ENCODE measurements around the gene ADGRF5. TPM values are rescaled to one million over a fixed set of nuclear protein-coding genes. Genes with fewer than 3 reads are reported as not detected.
A peak's percentile ranks its signal among the peaks of the same experiment; 100 is the strongest.

The ADGRF5 gene
- total and polyA plus RNA-seq, 2 donors (not counting 3 experiments of a cell fraction or from before 2014, with no cell fraction given), result 26.3 to 50.0 TPM

DNA sequence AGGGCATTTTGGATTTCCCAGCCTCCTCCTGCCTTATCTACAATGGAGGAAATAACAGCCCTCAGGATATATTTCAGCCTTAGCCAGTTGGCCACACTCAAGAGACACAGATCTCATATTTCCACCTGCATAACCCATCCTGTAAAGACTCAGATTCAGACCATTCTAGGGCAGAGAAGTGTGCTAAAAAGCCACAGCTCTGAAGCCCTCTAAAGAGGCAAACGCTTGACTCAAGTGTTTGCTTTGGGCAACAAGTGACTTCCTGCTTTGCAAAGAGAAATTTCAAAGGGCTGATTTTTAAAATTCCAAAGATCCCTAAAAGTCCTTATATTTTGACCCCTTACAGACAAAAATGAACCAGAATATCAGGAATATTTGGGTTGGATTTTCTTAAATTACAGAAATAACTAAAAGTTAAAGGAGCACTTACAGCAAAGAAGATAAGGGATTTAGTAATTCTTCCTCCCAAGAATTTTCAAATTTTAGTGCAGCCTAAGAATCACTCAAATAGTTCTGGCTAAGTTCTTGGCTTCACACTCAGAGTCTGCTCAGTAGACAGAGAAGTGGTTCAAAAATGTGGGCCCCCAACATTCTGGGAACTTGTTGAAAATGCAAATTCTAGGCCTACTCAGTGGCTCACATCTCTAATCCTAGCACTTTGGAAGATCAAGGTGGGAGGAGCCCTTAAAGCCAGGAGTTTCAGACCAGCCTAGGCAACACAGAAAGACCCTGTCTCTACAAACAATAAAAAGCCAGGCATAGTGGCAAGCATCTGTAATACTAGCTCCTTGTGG lies 18.9 kb upstream of the ADGRF5 start:
- no peaks in the 10 kb centered on the region for H3K9me1 ChIP-seq (replicated peaks; ENCODE audit: control insufficient read depth, extremely low read depth, insufficient read depth, low read length)
- H3K79me2 ChIP-seq (ENCODE audit: control insufficient read depth, insufficient read depth, low read length), result no peaks in the 10 kb centered on the region
- no peaks in the 10 kb centered on the region for H3K36me3 ChIP-seq (ENCODE audit: control insufficient read depth in 2 of 2, extremely low read depth in 1 of 2, insufficient read depth in 2 of 2, low read length in 2 of 2)
- H3K9ac ChIP-seq (replicated peaks; ENCODE audit: extremely low read depth, insufficient read depth, low read length), result no peak overlapping the region
- POLR2A ChIA-PET, result no interaction called here
- H3K4me2 ChIP-seq (ENCODE audit: insufficient read depth, low read length), result no peak overlapping the region
- DNase-seq (ENCODE audit: low read depth, low spot score), result no peak
- peak overlapping the region; percentile 12 for H2AFZ ChIP-seq (ENCODE audit: low read depth, low read length)
- H3K9me3 ChIP-seq (replicated peaks; ENCODE audit: control insufficient read depth, insufficient read depth, low read length), result no peaks in the 10 kb centered on the region
- no peak overlapping the region for H3K27ac ChIP-seq (ENCODE audit: insufficient read depth, low read depth, low read length)
- no peak for FAIRE-seq
- intact Hi-C loops (cut with micrococcal nuclease), result no loop called here
- no peak overlapping the region for H3K4me3 ChIP-seq (replicated peaks in 1 of 3; ENCODE audit: insufficient read depth in 1 of 3, low read depth in 1 of 3, low read length in 3 of 3)
- BruUV-seq (replicated peaks), result no TSS peak
- TF ChIP-seq POLR2A (IDR thresholded peaks at IDR 0.05; ENCODE audit: low read depth, low read length) (no peak), GATA2 (IDR thresholded peaks at IDR 0.05; ENCODE audit: insufficient read depth, insufficient read length, low read depth, low read length) (no peak), JUN (IDR thresholded peaks at IDR 0.05; ENCODE audit: borderline replicate concordance, insufficient read depth, insufficient read length, low read depth) (no peak), MYC (IDR thresholded peaks at IDR 0.05; ENCODE audit: low read depth, low read length) (no peak), FOS (IDR thresholded peaks at IDR 0.05; ENCODE audit: borderline replicate concordance, insufficient read depth, low read length) (no peak), EZH2 (IDR thresholded peaks at IDR 0.05; ENCODE audit: borderline replicate concordance, low read depth, low read length, severe bottlenecking) (no peak), POLR2AphosphoS5 (IDR thresholded peaks at IDR 0.05; ENCODE audit: insufficient read depth, low read depth, low read length) (no peak)
- TF ChIP-seq, protein P1, sequence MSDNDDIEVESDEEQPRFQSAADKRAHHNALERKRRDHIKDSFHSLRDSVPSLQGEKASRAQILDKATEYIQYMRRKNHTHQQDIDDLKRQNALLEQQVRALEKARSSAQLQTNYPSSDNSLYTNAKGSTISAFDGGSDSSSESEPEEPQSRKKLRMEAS (IDR thresholded peaks at IDR 0.05; ENCODE audit: insufficient read depth, insufficient read length), result no peak
- TF ChIP-seq, protein P2, sequence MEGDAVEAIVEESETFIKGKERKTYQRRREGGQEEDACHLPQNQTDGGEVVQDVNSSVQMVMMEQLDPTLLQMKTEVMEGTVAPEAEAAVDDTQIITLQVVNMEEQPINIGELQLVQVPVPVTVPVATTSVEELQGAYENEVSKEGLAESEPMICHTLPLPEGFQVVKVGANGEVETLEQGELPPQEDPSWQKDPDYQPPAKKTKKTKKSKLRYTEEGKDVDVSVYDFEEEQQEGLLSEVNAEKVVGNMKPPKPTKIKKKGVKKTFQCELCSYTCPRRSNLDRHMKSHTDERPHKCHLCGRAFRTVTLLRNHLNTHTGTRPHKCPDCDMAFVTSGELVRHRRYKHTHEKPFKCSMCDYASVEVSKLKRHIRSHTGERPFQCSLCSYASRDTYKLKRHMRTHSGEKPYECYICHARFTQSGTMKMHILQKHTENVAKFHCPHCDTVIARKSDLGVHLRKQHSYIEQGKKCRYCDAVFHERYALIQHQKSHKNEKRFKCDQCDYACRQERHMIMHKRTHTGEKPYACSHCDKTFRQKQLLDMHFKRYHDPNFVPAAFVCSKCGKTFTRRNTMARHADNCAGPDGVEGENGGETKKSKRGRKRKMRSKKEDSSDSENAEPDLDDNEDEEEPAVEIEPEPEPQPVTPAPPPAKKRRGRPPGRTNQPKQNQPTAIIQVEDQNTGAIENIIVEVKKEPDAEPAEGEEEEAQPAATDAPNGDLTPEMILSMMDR (IDR thresholded peaks at IDR 0.05; ENCODE audit: extremely low read depth in 1 of 2, insufficient read depth in 1 of 2, low read depth in 1 of 2, low read length in 2 of 2), result no peak
- no peaks in the 10 kb centered on the region for H3K27me3 ChIP-seq (ENCODE audit: control insufficient read depth in 2 of 2, insufficient read depth in 2 of 2, low read length in 2 of 2)
- dilution Hi-C loops (cut with MboI; ENCODE audit: extremely low pct_ligation_motif_present, low sequenced_read_pairs), result no loop called here
- H3K4me1 ChIP-seq (ENCODE audit: control insufficient read depth, extremely low read depth, insufficient read depth, low read length), result peaks cover 12% of the 10 kb centered on the region
- H4K20me1 ChIP-seq (replicated peaks; ENCODE audit: control insufficient read depth, extremely low read depth, insufficient read depth, low read length), result no peaks in the 10 kb centered on the region
- CTCF ChIA-PET, result no interaction called here
